K562 (cell line): ENCODE data around the gene ATP23. TPM values are rescaled to one million over a fixed set of nuclear protein-coding genes. Genes with fewer than 3 reads are reported as not detected.

Experiments
- ATAC-seq: fragments of 200-7000 bp; cut with Tn5 transposase; 3 replicates; pipeline ENCODE4 v1.9.1; 2020; ENCODE audit warnings: moderate library complexity
- BruUV-seq: library from RNA; stranded (reverse); fragments of 400-500 nt; replicated peaks from 2 replicates; lab custom pipeline; 2021; lab: Mats Ljungman, UMichigan
- CTCF ChIA-PET: fragments of 300-600 bp; formaldehyde crosslinking; extraction: SDS; loops from one replicate; lab custom pipeline; 2021; ENCODE audit warnings: low intra/inter-chr PET ratio; lab: Yijun Ruan, JAX
- POLR2A ChIA-PET: fragments of 300-600, 350-650 bp; sonication (Branson Sonifier 250); formaldehyde crosslinking; extraction: SDS; loops from one replicate; lab custom pipeline; 2021; ENCODE audit warnings: antibody characterized with exemption, inconsistent platforms; lab: Yijun Ruan, JAX
- DNase-seq, 4 experiments: peaks; one replicate each; pipeline versions ENCODE4 v3.0.0 to v3.0.0-alpha.2; 2011 to 2018; ENCODE audit warnings: low spot score in 3 of 4, mixed read lengths in 3 of 4; ENCODE audit errors: extremely low read depth in 1 of 4
- FAIRE-seq: peaks from 2 replicates; lab custom pipeline; 2011; peaks lifted over from hg19 to GRCh38; lab: Jason Lieb, UNC
- H2AFZ ChIP-seq: 2 replicates; pipeline ENCODE4 v1.6.0; 2011; ENCODE audit warnings: low read depth, low read length, control low read depth, inconsistent platforms
- H3K27ac ChIP-seq: fragments of 200-600 bp; 3 replicates; pipeline ENCODE4 v1.8.0; 2011; ENCODE audit warnings: low read depth, mild to moderate bottlenecking, control low read depth, inconsistent platforms, low read length, moderate library complexity, mixed read lengths; ENCODE audit errors: extremely low read depth
- H3K27me3 ChIP-seq, 2 experiments: fragments of 300-600 bp in 1 of 2; 2 replicates in 1 of 2; 3 replicates in 1 of 2; pipeline versions ENCODE4 v1.6.0 to v1.8.0; 2011; ENCODE audit warnings: inconsistent platforms in 2 of 2, low read length in 2 of 2, mild to moderate bottlenecking in 1 of 2, mixed read lengths in 1 of 2, moderate library complexity in 1 of 2; ENCODE audit not compliant: control insufficient read depth in 2 of 2, insufficient read depth in 2 of 2
- H3K36me3 ChIP-seq: fragments of 300-600 bp; 3 replicates; pipeline ENCODE4 v1.8.0; 2011; ENCODE audit warnings: mild to moderate bottlenecking, low read length, inconsistent platforms; ENCODE audit not compliant: control insufficient read depth, insufficient read depth
- H3K4me1 ChIP-seq, 2 experiments: fragments of 200-600 bp in 1 of 2; replicated peaks in 1 of 2; 2 replicates in 1 of 2; 3 replicates in 1 of 2; pipeline versions ENCODE4 v1.5.1 to v1.8.0; 2011; ENCODE audit warnings: inconsistent platforms in 2 of 2, low read length in 2 of 2, mild to moderate bottlenecking in 1 of 2, mixed read lengths in 1 of 2, moderate library complexity in 1 of 2; ENCODE audit not compliant: control insufficient read depth in 2 of 2, insufficient read depth in 2 of 2
- H3K4me2 ChIP-seq: 2 replicates; pipeline ENCODE4 v1.6.1; 2011; ENCODE audit warnings: low read length, control low read depth, inconsistent platforms, mixed read lengths; ENCODE audit not compliant: insufficient read depth
- H3K4me3 ChIP-seq: fragments of 200-600 bp; sonication (generic), shearing (Covaris generic); 2 replicates; pipeline ENCODE4 v1.5.1; 2016; ENCODE audit warnings: control low read depth, inconsistent platforms
- H3K79me2 ChIP-seq: fragments of 200-600 bp; 3 replicates; pipeline ENCODE4 v1.8.0; 2011; ENCODE audit warnings: low read length, inconsistent platforms; ENCODE audit not compliant: control insufficient read depth, insufficient read depth
- H3K9ac ChIP-seq, 2 experiments: 2 replicates each; pipeline versions ENCODE4 v1.6.0 to v1.6.1; 2011; ENCODE audit warnings: low read depth in 2 of 2, low read length in 2 of 2, control low read depth in 1 of 2, inconsistent platforms in 1 of 2, mild to moderate bottlenecking in 1 of 2, mixed read lengths in 1 of 2; ENCODE audit not compliant: insufficient read depth in 1 of 2
- H3K9me1 ChIP-seq: one replicate; pipeline ENCODE4 v1.6.0; 2011; ENCODE audit warnings: inconsistent platforms, mild to moderate bottlenecking, low read length, moderate library complexity; ENCODE audit not compliant: control insufficient read depth, insufficient read depth
- H3K9me3 ChIP-seq: replicated peaks from 2 replicates; pipeline ENCODE4 v1.5.1; 2011; ENCODE audit warnings: low read depth, low read length, inconsistent platforms; ENCODE audit not compliant: control insufficient read depth, insufficient read depth
- H4K20me1 ChIP-seq: replicated peaks from 2 replicates; pipeline ENCODE4 v1.6.1; 2011; ENCODE audit warnings: low read length, inconsistent platforms, mixed read lengths; ENCODE audit not compliant: control insufficient read depth, insufficient read depth
- ARID1B ChIP-seq: fragments of 450-650 bp; IDR thresholded peaks from 2 replicates; pipeline ENCODE4 v1.6.1; 2016; ENCODE audit warnings: antibody characterized with exemption, mild to moderate bottlenecking, inconsistent platforms
- CBFA2T2 ChIP-seq: fragments of 450-650 bp; conservative IDR thresholded peaks from 2 replicates; pipeline ENCODE4 v1.6.1; 2017; ENCODE audit warnings: mild to moderate bottlenecking
- CBFA2T3 ChIP-seq: fragments of 450-650 bp; IDR thresholded peaks from 2 replicates; pipeline ENCODE4 v1.6.1; 2017
- CBX3 ChIP-seq, 2 experiments: IDR thresholded peaks; 1 replicate in 1 of 2; 2 replicates in 1 of 2; pipeline ENCODE4 v1.6.1; 2012; ENCODE audit warnings: inconsistent platforms in 2 of 2, low read length in 2 of 2, borderline replicate concordance in 1 of 2, control low read depth in 1 of 2
- CEBPG ChIP-seq, 3 experiments: fragments of 200-800 bp in 1 of 3; sonication (Bioruptor generic) in 1 of 3; sonication (generic) in 1 of 3; formaldehyde crosslinking in 1 of 3; IDR thresholded peaks in 2 of 3; conservative IDR thresholded peaks in 1 of 3; 2 replicates each; pipeline versions ENCODE4 v1.6.1 to v1.8.0; 2016 to 2022; ENCODE audit warnings: missing compliant biosample characterization in 2 of 3, missing genetic modification characterization in 2 of 3, mild to moderate bottlenecking in 1 of 3, missing genetic modification reagents in 1 of 3
- CTBP1 ChIP-seq: fragments of 450-650 bp; IDR thresholded peaks from 2 replicates; pipeline ENCODE4 v1.6.1; 2016; ENCODE audit warnings: borderline replicate concordance
- DLX4 ChIP-seq: fragments of 250-450 bp; sonication (Bioruptor Pico); IDR thresholded peaks from 2 replicates; pipeline ENCODE4 v1.6.1; 2021; ENCODE audit warnings: mild to moderate bottlenecking
- DPF2 ChIP-seq: fragments of 450-650 bp; IDR thresholded peaks from 2 replicates; pipeline ENCODE4 v1.6.1; 2016
- FOXA1 ChIP-seq: fragments of 450-650 bp; IDR thresholded peaks from 2 replicates; pipeline ENCODE4 v1.6.1; 2016; ENCODE audit warnings: mild to moderate bottlenecking, borderline replicate concordance
- GATA2 ChIP-seq: sonication (generic); formaldehyde crosslinking; IDR thresholded peaks from 2 replicates; pipeline ENCODE4 v1.4.0; 2020; ENCODE audit warnings: mild to moderate bottlenecking, missing genetic modification reagents
- GTF2A2 ChIP-seq: IDR thresholded peaks from 2 replicates; pipeline ENCODE4 v1.6.1; 2016; ENCODE audit warnings: mild to moderate bottlenecking, missing genetic modification characterization, missing compliant biosample characterization
- KDM1A ChIP-seq, 2 experiments: fragments of 450-650 bp; IDR thresholded peaks; 2 replicates each; pipeline ENCODE4 v1.6.1; 2016; ENCODE audit warnings: mild to moderate bottlenecking in 2 of 2
- KLF16 ChIP-seq: IDR thresholded peaks from 2 replicates; pipeline ENCODE4 v1.6.1; 2016; ENCODE audit warnings: antibody characterized with exemption
- NCOR1 ChIP-seq: fragments of 450-650 bp; IDR thresholded peaks from 2 replicates; pipeline ENCODE4 v1.6.1; 2016; ENCODE audit warnings: mild to moderate bottlenecking, moderate library complexity
- NR2C1 ChIP-seq, 2 experiments: fragments of 450-650 bp; IDR thresholded peaks; 2 replicates each; pipeline ENCODE4 v1.6.1; 2017; ENCODE audit warnings: mild to moderate bottlenecking in 2 of 2, antibody characterized with exemption in 1 of 2, inconsistent platforms in 1 of 2, missing compliant biosample characterization in 1 of 2, missing genetic modification characterization in 1 of 2
- NRF1 ChIP-seq, 2 experiments: fragments of 450-650 bp; IDR thresholded peaks in 1 of 2; conservative IDR thresholded peaks in 1 of 2; 2 replicates each; pipeline ENCODE4 v1.6.1; 2014; ENCODE audit warnings: mild to moderate bottlenecking in 2 of 2
- SPI1 ChIP-seq: IDR thresholded peaks from 2 replicates; pipeline ENCODE4 v1.6.1; 2011; ENCODE audit warnings: low read depth, low read length, control low read depth, borderline replicate concordance
- SRSF7 ChIP-seq: fragments of 200-400 bp; formaldehyde crosslinking; optimal IDR thresholded peaks from 2 replicates; pipeline ENCODE3; 2017; ENCODE audit warnings: mild to moderate bottlenecking, low read depth, low read length
- TAL1 ChIP-seq: fragments of 450-650 bp; IDR thresholded peaks from 2 replicates; pipeline ENCODE4 v1.6.1; 2016; ENCODE audit warnings: mild to moderate bottlenecking
- XRCC4 ChIP-seq: IDR thresholded peaks from one replicate; pipeline ENCODE4 v1.6.1; 2011; ENCODE audit not compliant: insufficient read depth, insufficient read length; ENCODE audit errors: extremely low read depth
- ZBTB7A ChIP-seq: IDR thresholded peaks from 2 replicates; pipeline ENCODE4 v1.6.1; 2011; ENCODE audit warnings: low read depth, mild to moderate bottlenecking, low read length, moderate library complexity, borderline replicate concordance; ENCODE audit not compliant: control insufficient read depth
- ZFP36 ChIP-seq: fragments of 150-350 bp; IDR thresholded peaks from 2 replicates; pipeline ENCODE4 v1.6.1; 2018; ENCODE audit warnings: low read length, low read depth; ENCODE audit not compliant: partially characterized antibody
- ZNF134 ChIP-seq: fragments of 250-450 bp; sonication (Bioruptor Pico); conservative IDR thresholded peaks from 2 replicates; pipeline ENCODE4 v1.4.0; 2020
- ZNF212 ChIP-seq: fragments of 450-650 bp; formaldehyde crosslinking; IDR thresholded peaks from 2 replicates; pipeline ENCODE4 v1.4.0; 2020; ENCODE audit warnings: mild to moderate bottlenecking
- WGBS: fragments of 100-300 bp; shearing (Covaris generic); methylation state at CpG from one replicate; pipeline ENCODE4 v1.1.6; 2016; ENCODE audit warnings: low coverage, mixed read lengths; ENCODE audit not compliant: insufficient coverage; ENCODE audit errors: missing lambda C conversion rate; 5-methylcytosine and 5-hydroxymethylcytosine counted together
- in situ Hi-C: fragments of 300-500 bp; cut with MboI; formaldehyde crosslinking; loops from 4 replicates; pipeline ENCODE4 v1.15.0; 2018; ENCODE audit warnings: inconsistent platforms, mixed read lengths
- intact Hi-C: fragments of 100-400 bp; cut with micrococcal nuclease; formaldehyde crosslinking; loops from 2 replicates; pipeline ENCODE4 v1.14.2; 2022
- polyA plus RNA-seq, 8 experiments: library from polyadenylated mRNA; depleted of rRNA in 4 of 8; stranded (reverse) in 5 of 8; unstranded in 3 of 8; fragments of >200 nt; fragmentation: Nextera tagmentation in 2 of 8; fragmentation: Illumina TruSeq in 1 of 8; extraction: Ambion mirVana in 2 of 8; extraction: Trizol in 1 of 8; gene quantifications; 2 replicates each; pipeline versions ENCODE4 v1.2.1 to v1.2.3, GENCODE V29; 2011 to 2014; ENCODE audit warnings: inconsistent platforms in 1 of 8, missing spikeins in 1 of 8
- total RNA-seq, 7 experiments: library from RNA; depleted of rRNA in 6 of 7; stranded (reverse); fragments of >200 nt in 6 of 7; fragmentation: Illumina TruSeq in 2 of 7; extraction: Trizol in 2 of 7; gene quantifications; 2 replicates each; pipeline versions ENCODE4 v1.2.1 to v1.2.3, GENCODE V29; 2011 to 2021; ENCODE audit warnings: low replicate concordance in 1 of 7

Gene ATP23
- total and polyA plus RNA-seq, 9 of the 15 experiments (the other 6 are each of a cell fraction or from before 2014, with no cell fraction given), result 8.3 to 53.7 (median 28.5) TPM

DNA sequence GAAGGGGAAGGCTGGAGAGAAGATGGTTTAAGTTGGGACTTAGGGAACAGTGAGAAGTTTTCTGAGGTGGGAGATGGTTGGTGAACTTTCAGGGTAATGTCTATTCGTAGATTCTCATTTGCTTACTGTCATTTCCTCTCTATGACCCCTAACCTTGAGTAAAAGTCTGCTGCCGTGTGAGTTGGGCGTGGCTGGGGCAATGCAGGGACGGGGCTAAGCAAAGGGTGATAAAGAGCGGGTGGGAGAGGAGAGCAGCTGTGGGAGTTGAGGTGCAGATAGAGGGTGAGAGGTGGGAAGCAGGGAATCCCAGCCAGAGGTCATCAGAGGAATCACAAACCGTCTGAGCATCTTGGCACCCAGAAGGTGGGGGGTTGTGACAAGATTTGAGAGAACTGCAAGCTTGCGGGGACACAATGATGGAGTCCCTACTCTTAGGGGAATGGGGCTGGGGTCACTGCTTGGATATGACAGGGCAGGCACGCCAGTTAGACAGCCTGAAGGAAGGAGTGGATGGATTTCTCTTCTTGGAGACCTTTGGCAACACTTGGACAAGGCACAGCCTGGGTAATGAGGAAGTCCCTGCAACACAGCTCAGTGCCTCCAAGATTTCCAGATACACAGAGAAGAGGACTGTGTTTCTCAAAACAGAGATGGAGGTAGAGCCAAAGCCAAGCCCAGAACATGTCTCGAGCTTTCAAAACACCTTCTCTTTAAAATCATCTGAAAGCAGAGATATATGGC is 49.0 kb upstream of the ATP23 start:
- no peaks in the 10 kb centered on the region for H3K36me3 ChIP-seq
- FAIRE-seq, result peak; percentile 74
- CTCF ChIA-PET, result no interaction called here
- H4K20me1 ChIP-seq, result no peaks in the 10 kb centered on the region
- H3K9me1 ChIP-seq, result no peaks in the 10 kb centered on the region
- peaks cover 37 to 40% of the 10 kb centered on the region in 2 experiments for H3K4me1 ChIP-seq
- H3K27ac ChIP-seq, result no peak overlapping the region
- BruUV-seq, result no TSS peak
- peak; percentile 44 to 72 (median 57) for DNase-seq
- H3K4me3 ChIP-seq, result no peak overlapping the region
- no peaks in the 10 kb centered on the region for H3K79me2 ChIP-seq
- ATAC-seq, result peak; percentile 65
- no peaks in the 10 kb centered on the region for H3K9me3 ChIP-seq
- peak overlapping the region; percentile 60 for H2AFZ ChIP-seq
- POLR2A ChIA-PET, result interaction anchor here (1.6 to 2.2 kb wide), 2 partner anchors 10 to 59 kb away, joined by 4 to 9 read pairs; no protein-coding TSS in a partner anchor
- intact Hi-C loops (no loop called here), in situ Hi-C loops (no loop called here)
- H3K9ac ChIP-seq, result no peak overlapping the region
- no peaks in the 10 kb centered on the region for H3K27me3 ChIP-seq
- H3K4me2 ChIP-seq, result peak overlapping the region; percentile 20; the same call in 1 of the 2 replicates
- WGBS, result 15% methylated on average over 9 of the region's 9 CpGs
- no peak for TF ChIP-seq GTF2A2
- no peak for TF ChIP-seq FOXA1
- no peak for TF ChIP-seq KLF16
- TF ChIP-seq DPF2, result peak; percentile 47; the same call in 1 of the 2 replicates
- peak; percentile 60 for TF ChIP-seq CBFA2T2
- TF ChIP-seq TAL1, result peak; percentile 27; the same call in 1 of the 2 replicates
- TF ChIP-seq ZNF134 (CRISPR knock-in tag), result no peak
- TF ChIP-seq NR2C1 (IDR thresholded peaks at IDR 0.05), result peak; percentile 55; the same call in 1 of the 2 replicates
- TF ChIP-seq NR2C1 (tag; IDR thresholded peaks at IDR 0.05), result peak; percentile 34; the same call in 1 of the 2 replicates
- peak; percentile 40; the same call in 1 of the 2 replicates for TF ChIP-seq ARID1B
- TF ChIP-seq CTBP1, result no peak
- peak; percentile 64; the same call in 1 of the 2 replicates for TF ChIP-seq SPI1
- no peak for TF ChIP-seq XRCC4
- TF ChIP-seq NRF1 (conservative IDR thresholded peaks at IDR 0.05 in 1 of 2, IDR thresholded peaks at IDR 0.05 in 1 of 2), result no peak
- TF ChIP-seq ZNF212 (CRISPR knock-in tag), result no peak
- peak; percentile 24 to 55; a peak in 2 of 4 replicates for TF ChIP-seq KDM1A (IDR thresholded peaks at IDR 0.05)
- peak; percentile 80 for TF ChIP-seq CBFA2T3
- no peak for TF ChIP-seq DLX4
- TF ChIP-seq ZFP36, result peak; percentile 30
- TF ChIP-seq ZBTB7A, result peak; percentile 51; the same call in 1 of the 2 replicates
- no peak for TF ChIP-seq CBX3 (IDR thresholded peaks at IDR 0.05; ENCODE audit: borderline replicate concordance in 1 of 2, low read length in 2 of 2)
- TF ChIP-seq SRSF7, result no peak
- TF ChIP-seq GATA2 (CRISPR knock-in tag), result 0 out of 2 replicates have a peak, but pooled peaks have one; percentile 9
- 0 out of 2 replicates have a peak, but pooled peaks have one; percentile 12 for TF ChIP-seq NCOR1
- TF ChIP-seq CEBPG (CRISPR knock-in tag; IDR thresholded peaks at IDR 0.05), result no peak
- no peak for TF ChIP-seq CEBPG (tag; conservative IDR thresholded peaks at IDR 0.05 in 1 of 2, IDR thresholded peaks at IDR 0.05 in 1 of 2)
